ENCODE results near the gene TRPM1. TPM values are rescaled to one million over a fixed set of nuclear protein-coding genes. Genes with fewer than 3 reads are reported as not detected.

Gene TRPM1
- total and polyA plus RNA-seq, 9 of the 15 experiments (the other 6 are each of a cell fraction or from before 2014, with no cell fraction given) = 0.01 to 0.06 (median 0.03) TPM; not detected in 5

DNA sequence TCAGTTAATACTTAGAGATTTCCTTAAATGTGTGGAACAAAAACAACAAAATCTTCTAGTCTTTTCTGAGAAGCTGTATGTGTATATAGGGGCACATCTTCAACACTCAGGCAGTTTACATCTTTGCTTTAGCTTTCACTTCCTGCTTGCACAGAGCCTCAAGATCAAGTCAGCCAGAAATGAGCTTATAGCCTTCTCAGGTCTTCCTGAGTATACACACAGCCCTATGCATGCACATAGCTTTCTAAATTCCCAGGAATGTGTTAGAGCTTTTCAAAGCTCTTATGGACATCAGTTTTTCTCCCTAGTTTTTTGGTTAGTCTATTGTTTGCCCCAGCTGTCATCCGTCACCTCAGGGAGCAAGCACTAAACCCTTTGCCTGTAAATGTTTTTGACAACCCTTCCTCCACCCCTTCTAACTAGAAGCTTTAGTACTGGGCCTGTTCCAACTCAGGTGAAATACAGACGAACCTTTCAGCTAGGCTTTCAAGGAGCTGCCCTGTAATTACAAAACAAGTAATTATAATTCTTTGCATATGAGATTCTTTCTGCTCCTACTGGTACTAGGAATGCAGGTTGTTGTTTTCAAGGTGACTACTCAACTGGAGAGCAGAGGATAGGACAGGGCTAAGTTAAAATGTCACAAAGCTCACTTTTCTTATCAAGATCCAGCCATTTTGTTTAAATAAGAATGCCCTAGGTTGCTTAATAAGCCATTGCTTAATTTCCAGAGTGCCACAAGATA, 87.5 kb downstream of the TRPM1 start:
- H3K79me2 ChIP-seq (ENCODE audit: control insufficient read depth, insufficient read depth, low read length) = no peaks in the 10 kb centered on the region
- ATAC-seq = no peak
- no peak overlapping the region for H2AFZ ChIP-seq (ENCODE audit: low read depth, low read length)
- TF ChIP-seq SMARCC2 (IDR thresholded peaks at IDR 0.05; ENCODE audit: low read depth) = no peak
- TF ChIP-seq, protein P1, sequence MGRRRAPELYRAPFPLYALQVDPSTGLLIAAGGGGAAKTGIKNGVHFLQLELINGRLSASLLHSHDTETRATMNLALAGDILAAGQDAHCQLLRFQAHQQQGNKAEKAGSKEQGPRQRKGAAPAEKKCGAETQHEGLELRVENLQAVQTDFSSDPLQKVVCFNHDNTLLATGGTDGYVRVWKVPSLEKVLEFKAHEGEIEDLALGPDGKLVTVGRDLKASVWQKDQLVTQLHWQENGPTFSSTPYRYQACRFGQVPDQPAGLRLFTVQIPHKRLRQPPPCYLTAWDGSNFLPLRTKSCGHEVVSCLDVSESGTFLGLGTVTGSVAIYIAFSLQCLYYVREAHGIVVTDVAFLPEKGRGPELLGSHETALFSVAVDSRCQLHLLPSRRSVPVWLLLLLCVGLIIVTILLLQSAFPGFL (CRISPR knock-in tag; IDR thresholded peaks at IDR 0.05) = no peak
- no peak for TF ChIP-seq ATF6 (CRISPR knock-in tag; IDR thresholded peaks at IDR 0.05)
- no peak for TF ChIP-seq KDM4B (IDR thresholded peaks at IDR 0.05; ENCODE audit: borderline replicate concordance in 2 of 2, low read depth in 1 of 2)
- TF ChIP-seq FOXJ3 (CRISPR knock-in tag; IDR thresholded peaks at IDR 0.05) = no peak
- TF ChIP-seq GATA2 (CRISPR knock-in tag; IDR thresholded peaks at IDR 0.05) = no peak
- TF ChIP-seq NEUROD1 (IDR thresholded peaks at IDR 0.05; ENCODE audit: borderline replicate concordance, low read depth, low read length, partially characterized antibody) = no peak
- no peak for TF ChIP-seq SMC3 (conservative IDR thresholded peaks at IDR 0.05; ENCODE audit: insufficient read depth, low read depth, low read length)
- TF ChIP-seq ZNF695 (CRISPR knock-in tag; IDR thresholded peaks at IDR 0.05) = no peak
- no peak for TF ChIP-seq ZNF324 (CRISPR knock-in tag; IDR thresholded peaks at IDR 0.05)
- no peak for TF ChIP-seq ARNT (IDR thresholded peaks at IDR 0.05)
- TF ChIP-seq, protein P2, sequence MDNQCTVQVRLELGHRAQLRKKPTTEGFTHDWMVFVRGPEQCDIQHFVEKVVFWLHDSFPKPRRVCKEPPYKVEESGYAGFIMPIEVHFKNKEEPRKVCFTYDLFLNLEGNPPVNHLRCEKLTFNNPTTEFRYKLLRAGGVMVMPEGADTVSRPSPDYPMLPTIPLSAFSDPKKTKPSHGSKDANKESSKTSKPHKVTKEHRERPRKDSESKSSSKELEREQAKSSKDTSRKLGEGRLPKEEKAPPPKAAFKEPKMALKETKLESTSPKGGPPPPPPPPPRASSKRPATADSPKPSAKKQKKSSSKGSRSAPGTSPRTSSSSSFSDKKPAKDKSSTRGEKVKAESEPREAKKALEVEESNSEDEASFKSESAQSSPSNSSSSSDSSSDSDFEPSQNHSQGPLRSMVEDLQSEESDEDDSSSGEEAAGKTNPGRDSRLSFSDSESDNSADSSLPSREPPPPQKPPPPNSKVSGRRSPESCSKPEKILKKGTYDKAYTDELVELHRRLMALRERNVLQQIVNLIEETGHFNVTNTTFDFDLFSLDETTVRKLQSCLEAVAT (IDR thresholded peaks at IDR 0.05) = no peak
- H3K4me3 ChIP-seq = no peak overlapping the region
- ChIA-PET POLR2A (interaction anchor here (0.8 kb wide), 1 partner anchor 23 kb away, joined by 5 read pairs; the partner anchor contains the start of gene MTMR10), CTCF (ENCODE audit: low intra/inter-chr PET ratio) (no interaction called here)
- no peak for DNase-seq (ENCODE audit: extremely low read depth in 1 of 4, low spot score in 3 of 4)
- no peaks in the 10 kb centered on the region for H4K20me1 ChIP-seq (replicated peaks; ENCODE audit: control insufficient read depth, insufficient read depth, low read length)
- BruUV-seq (replicated peaks) = no TSS peak
- intact Hi-C loops (cut with micrococcal nuclease) (no loop called here), in situ Hi-C loops (cut with MboI) (no loop called here)
- no peaks in the 10 kb centered on the region for H3K4me1 ChIP-seq (replicated peaks in 1 of 2; ENCODE audit: control insufficient read depth in 2 of 2, insufficient read depth in 2 of 2, low read length in 2 of 2)
- WGBS (ENCODE audit: insufficient coverage, low coverage, missing lambda C conversion rate) = 0% methylated on average over 2 of the region's 2 CpGs
- no peak overlapping the region for H3K27ac ChIP-seq (ENCODE audit: extremely low read depth, low read depth, low read length)
- no peaks in the 10 kb centered on the region for H3K36me3 ChIP-seq (ENCODE audit: control insufficient read depth, insufficient read depth, low read length)
- H3K9me1 ChIP-seq (ENCODE audit: control insufficient read depth, insufficient read depth, low read length) = no peaks in the 10 kb centered on the region
- H3K27me3 ChIP-seq (ENCODE audit: control insufficient read depth in 2 of 2, insufficient read depth in 2 of 2, low read length in 2 of 2) = no peaks in the 10 kb centered on the region; a peak in 1 of 5 replicates
- no peak overlapping the region for H3K9ac ChIP-seq (ENCODE audit: insufficient read depth in 1 of 2, low read depth in 2 of 2, low read length in 2 of 2)
- no peak for FAIRE-seq
- H3K9me3 ChIP-seq (replicated peaks; ENCODE audit: control insufficient read depth, insufficient read depth, low read depth, low read length) = 0 out of 2 replicates have a peak, but pooled peaks cover 2% of the 10 kb centered on the region
- H3K4me2 ChIP-seq (ENCODE audit: insufficient read depth, low read length) = no peak overlapping the region
